ENCODE data around the gene DDI1. TPM values are rescaled to one million over a fixed set of nuclear protein-coding genes. Genes with fewer than 3 reads are reported as not detected.

The DDI1 gene
- total and polyA plus RNA-seq, 11 donors: not detected

- peaks cover 0 to 2% (median 0%) of the 10 kb centered on the region in 12 donors for H3K9me3 ChIP-seq
- H3K27ac ChIP-seq: peak overlapping the region in 1 of 12 donors; percentile 17
- no peak overlapping the region for H3K4me3 ChIP-seq
- H3K27me3 ChIP-seq: no peaks in the 10 kb centered on the region
- peaks cover 0 to 22% (median 0%) of the 10 kb centered on the region in 12 donors for H3K4me1 ChIP-seq
- DNase-seq (no peak), ATAC-seq (no peak)
- WGBS, 4 donors: 74 to 81% (median 79%) methylated on average over 4 of the region's 4 CpGs
- intact Hi-C loops (cut with DNase I): no loop called here
- no peaks in the 10 kb centered on the region for H3K36me3 ChIP-seq
- TF ChIP-seq CTCF (IDR thresholded peaks at IDR 0.05) (no peak), POLR2A (IDR thresholded peaks at IDR 0.05) (no peak)
Observed at GRCh38 chr11:104075706-104076105, 39.3 kb downstream of the DDI1 start.

GRCh38 chr11:104076455-104076854 is 40.0 kb downstream of the DDI1 start:
- ATAC-seq (no peak), DNase-seq (no peak)
- H3K27me3 ChIP-seq: no peaks in the 10 kb centered on the region
- H3K9me3 ChIP-seq: peaks cover 0 to 2% (median 0%) of the 10 kb centered on the region in 12 donors
- WGBS, 4 donors: 82 to 91% (median 86%) methylated on average over 2 of the region's 2 CpGs
- intact Hi-C loops (cut with DNase I): no loop called here
- H3K4me1 ChIP-seq: peaks cover 0 to 22% (median 0%) of the 10 kb centered on the region in 12 donors
- TF ChIP-seq CTCF (IDR thresholded peaks at IDR 0.05): no peak
- TF ChIP-seq POLR2A (IDR thresholded peaks at IDR 0.05): no peak
- H3K4me3 ChIP-seq: no peak overlapping the region
- H3K36me3 ChIP-seq: no peaks in the 10 kb centered on the region
- no peak overlapping the region for H3K27ac ChIP-seq

- Histone ChIP-seq H3K9me3 (peaks cover 0 to 2% (median 0%) of the 10 kb centered on the region in 12 donors), H3K27ac (no peak overlapping the region), H3K27me3 (no peaks in the 10 kb centered on the region), H3K36me3 (no peaks in the 10 kb centered on the region), H3K4me1 (peaks cover 0 to 22% (median 0%) of the 10 kb centered on the region in 12 donors), H3K4me3 (no peak overlapping the region)
- TF ChIP-seq POLR2A (IDR thresholded peaks at IDR 0.05) (no peak), CTCF (IDR thresholded peaks at IDR 0.05) (no peak)
- 56 to 80% (median 73%) methylated on average over 4 of the region's 4 CpGs for WGBS, 4 donors
- DNase-seq: no peak
- ATAC-seq: no peak
- intact Hi-C loops (cut with DNase I): no loop called here
Observed at GRCh38 chr11:104078245-104078644, 41.8 kb downstream of the DDI1 start.

GRCh38 chr11:104078995-104079394 is 42.6 kb downstream of the DDI1 start:
- intact Hi-C loops (cut with DNase I): no loop called here
- H3K36me3 ChIP-seq: no peaks in the 10 kb centered on the region
- H3K9me3 ChIP-seq: peaks cover 0 to 2% (median 0%) of the 10 kb centered on the region in 12 donors
- TF ChIP-seq POLR2A (IDR thresholded peaks at IDR 0.05): no peak
- TF ChIP-seq CTCF (IDR thresholded peaks at IDR 0.05): no peak
- H3K4me3 ChIP-seq: no peak overlapping the region
- H3K27ac ChIP-seq: no peak overlapping the region
- ATAC-seq: no peak
- H3K4me1 ChIP-seq: peaks cover 0 to 16% (median 0%) of the 10 kb centered on the region in 12 donors
- H3K27me3 ChIP-seq: no peaks in the 10 kb centered on the region
- no peak for DNase-seq

Data from heart left ventricle (tissue), 16 donors.